ENCODE results near the gene SYPL2.

The SYPL2 gene

GRCh38 chr1:109522026-109522425 lies 55.7 kb downstream of the SYPL2 start:
- H3K4me3 ChIP-seq (ENCODE audit: low read depth, low read length): no peak overlapping the region
- DNase-seq (ENCODE audit: low read depth): no peak
- no peak for TF ChIP-seq CTCF (IDR thresholded peaks at IDR 0.05; ENCODE audit: low read depth, low read length, missing control alignments)

GRCh38 chr1:109523706-109524105 lies 57.4 kb downstream of the SYPL2 start:
- no peak overlapping the region for H3K4me3 ChIP-seq (ENCODE audit: low read depth, low read length)
- no peak for DNase-seq (ENCODE audit: low read depth)
- no peak for TF ChIP-seq CTCF (IDR thresholded peaks at IDR 0.05; ENCODE audit: low read depth, low read length, missing control alignments)

GRCh38 chr1:109527098-109527811 lies 60.9 kb downstream of the SYPL2 start:
- TF ChIP-seq CTCF (IDR thresholded peaks at IDR 0.05; ENCODE audit: low read depth, low read length, missing control alignments): no peak
- no peak overlapping the region for H3K4me3 ChIP-seq (ENCODE audit: low read depth, low read length)
- no peak for DNase-seq (ENCODE audit: low read depth)

GRCh38 chr1:109527846-109528695 lies 61.7 kb downstream of the SYPL2 start:
- TF ChIP-seq CTCF (IDR thresholded peaks at IDR 0.05; ENCODE audit: low read depth, low read length, missing control alignments): no peak
- no peak for DNase-seq (ENCODE audit: low read depth)
- no peak overlapping the region for H3K4me3 ChIP-seq (ENCODE audit: low read depth, low read length)

GRCh38 chr1:109528712-109529111 lies 62.4 kb downstream of the SYPL2 start:
- DNase-seq (ENCODE audit: low read depth): no peak
- no peak for TF ChIP-seq CTCF (IDR thresholded peaks at IDR 0.05; ENCODE audit: low read depth, low read length, missing control alignments)
- no peak overlapping the region for H3K4me3 ChIP-seq (ENCODE audit: low read depth, low read length)

GRCh38 chr1:109529881-109530456 lies 63.6 kb downstream of the SYPL2 start:
- no peak for DNase-seq (ENCODE audit: low read depth)

More at GRCh38 chr1:109529881-109530456, 63.6 kb downstream of the SYPL2 start:
- no peak for TF ChIP-seq CTCF (IDR thresholded peaks at IDR 0.05; ENCODE audit: low read depth, low read length, missing control alignments)
- H3K4me3 ChIP-seq (ENCODE audit: low read depth, low read length): no peak overlapping the region

Measured in GM12864 (cell line).